Gastrocnemius medialis (tissue), 4 donors: ENCODE measurements around the gene ERC1.

Source experiments
- POLR2A ChIP-seq, 2 donors: fragments of 450-650 bp; IDR thresholded peaks; one replicate each; pipeline ENCODE4 v1.6.1; 2017; ENCODE audit warnings: antibody characterized with exemption in 2 of 2, mild to moderate bottlenecking in 2 of 2, moderate library complexity in 2 of 2
- TF ChIP-seq, protein P1 (sequence below), 5 experiments: fragments of 450-650 bp in 3 of 5; fragments of 200-600 bp in 2 of 5; sonication (generic) in 2 of 5; IDR thresholded peaks in 4 of 5; conservative IDR thresholded peaks in 1 of 5; 1 replicate in 4 of 5; 2 replicates in 1 of 5; pipeline ENCODE4 v1.5.1; 2016 to 2019; ENCODE audit warnings: antibody characterized with exemption in 5 of 5, mild to moderate bottlenecking in 3 of 5, moderate library complexity in 3 of 5

DNA sequence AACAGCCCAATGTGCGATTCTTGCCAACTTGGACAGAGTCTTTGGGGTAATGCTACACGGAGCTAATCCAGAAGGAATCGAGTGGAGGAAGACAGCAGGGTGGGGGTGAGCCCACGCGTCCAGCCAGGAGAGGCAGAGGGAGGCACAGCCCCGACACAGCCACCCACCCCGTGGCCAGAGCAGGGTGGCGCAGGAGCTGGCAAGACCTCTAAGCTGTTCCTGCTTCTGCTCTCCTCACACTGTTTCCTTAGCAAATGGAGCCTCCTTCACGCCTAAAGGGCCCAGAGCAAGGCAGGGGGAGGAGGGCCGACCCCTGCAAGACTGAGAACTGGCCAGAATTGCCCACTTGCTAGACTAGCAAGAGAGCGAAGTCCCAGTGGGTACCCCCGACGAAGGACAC lies 511.8 kb downstream of the ERC1 start:
- TF ChIP-seq, protein P1, sequence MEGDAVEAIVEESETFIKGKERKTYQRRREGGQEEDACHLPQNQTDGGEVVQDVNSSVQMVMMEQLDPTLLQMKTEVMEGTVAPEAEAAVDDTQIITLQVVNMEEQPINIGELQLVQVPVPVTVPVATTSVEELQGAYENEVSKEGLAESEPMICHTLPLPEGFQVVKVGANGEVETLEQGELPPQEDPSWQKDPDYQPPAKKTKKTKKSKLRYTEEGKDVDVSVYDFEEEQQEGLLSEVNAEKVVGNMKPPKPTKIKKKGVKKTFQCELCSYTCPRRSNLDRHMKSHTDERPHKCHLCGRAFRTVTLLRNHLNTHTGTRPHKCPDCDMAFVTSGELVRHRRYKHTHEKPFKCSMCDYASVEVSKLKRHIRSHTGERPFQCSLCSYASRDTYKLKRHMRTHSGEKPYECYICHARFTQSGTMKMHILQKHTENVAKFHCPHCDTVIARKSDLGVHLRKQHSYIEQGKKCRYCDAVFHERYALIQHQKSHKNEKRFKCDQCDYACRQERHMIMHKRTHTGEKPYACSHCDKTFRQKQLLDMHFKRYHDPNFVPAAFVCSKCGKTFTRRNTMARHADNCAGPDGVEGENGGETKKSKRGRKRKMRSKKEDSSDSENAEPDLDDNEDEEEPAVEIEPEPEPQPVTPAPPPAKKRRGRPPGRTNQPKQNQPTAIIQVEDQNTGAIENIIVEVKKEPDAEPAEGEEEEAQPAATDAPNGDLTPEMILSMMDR (IDR thresholded peaks at IDR 0.05 in 4 of 5, conservative IDR thresholded peaks at IDR 0.05 in 1 of 5) = no peak
- no peak for TF ChIP-seq POLR2A (IDR thresholded peaks at IDR 0.05)
